ENCODE measurements around the gene ECHS1.

GRCh38 chr10:133419211-133419950, 46.2 kb upstream of the ECHS1 start:
- TF ChIP-seq CTCF (IDR thresholded peaks at IDR 0.05; ENCODE audit: poor library complexity, severe bottlenecking): no peak
- no peak for TF ChIP-seq EP300 (conservative IDR thresholded peaks at IDR 0.05; ENCODE audit: poor library complexity, severe bottlenecking)
- TF ChIP-seq EZH2 (IDR thresholded peaks at IDR 0.05; ENCODE audit: borderline replicate concordance, insufficient read depth, low read length, poor library complexity, severe bottlenecking): no peak
- TF ChIP-seq REST (IDR thresholded peaks at IDR 0.05; ENCODE audit: borderline replicate concordance): no peak
- no peak for TF ChIP-seq TAF1 (IDR thresholded peaks at IDR 0.05; ENCODE audit: low read depth)
- TF ChIP-seq POLR2AphosphoS5 (IDR thresholded peaks at IDR 0.05): no peak
- no peak for TF ChIP-seq SMC3 (conservative IDR thresholded peaks at IDR 0.05; ENCODE audit: poor library complexity)
- TF ChIP-seq RAD21 (conservative IDR thresholded peaks at IDR 0.05): no peak
- no peak for TF ChIP-seq MXI1 (conservative IDR thresholded peaks at IDR 0.05; ENCODE audit: poor library complexity, severe bottlenecking)

All from neural cell (in vitro differentiated cells).